ENCODE measurements around the gene SPTBN1. TPM values are rescaled to one million over a fixed set of nuclear protein-coding genes. Genes with fewer than 3 reads are reported as not detected.

The SPTBN1 gene
- total RNA-seq, 1 experiment from 2014 or later = 204 TPM

DNA sequence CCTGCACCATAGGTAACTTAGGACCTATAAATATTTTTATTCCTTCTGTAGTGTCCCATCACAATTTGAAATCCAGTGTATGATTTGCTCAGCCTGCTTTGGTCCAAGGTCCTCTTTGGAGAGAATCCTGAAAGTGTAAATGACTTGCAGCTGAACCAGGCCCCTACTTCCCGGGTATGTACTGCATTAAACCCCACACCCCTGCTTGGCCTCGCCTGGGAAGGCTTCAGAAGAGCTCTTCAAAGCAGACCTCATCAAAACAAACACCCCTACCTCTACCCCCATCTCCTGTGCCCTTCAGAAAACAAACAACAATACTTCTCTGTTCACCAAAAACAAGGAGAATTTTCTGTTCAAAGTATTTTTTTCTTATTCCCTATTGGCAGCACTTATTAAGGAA, 9.5 kb upstream of the SPTBN1 start (continued):
- no peak for TF ChIP-seq PRDM15 (CRISPR knock-in tag; IDR thresholded peaks at IDR 0.05)
- no peak for TF ChIP-seq FOXP4 (CRISPR knock-in tag; IDR thresholded peaks at IDR 0.05)

DNA sequence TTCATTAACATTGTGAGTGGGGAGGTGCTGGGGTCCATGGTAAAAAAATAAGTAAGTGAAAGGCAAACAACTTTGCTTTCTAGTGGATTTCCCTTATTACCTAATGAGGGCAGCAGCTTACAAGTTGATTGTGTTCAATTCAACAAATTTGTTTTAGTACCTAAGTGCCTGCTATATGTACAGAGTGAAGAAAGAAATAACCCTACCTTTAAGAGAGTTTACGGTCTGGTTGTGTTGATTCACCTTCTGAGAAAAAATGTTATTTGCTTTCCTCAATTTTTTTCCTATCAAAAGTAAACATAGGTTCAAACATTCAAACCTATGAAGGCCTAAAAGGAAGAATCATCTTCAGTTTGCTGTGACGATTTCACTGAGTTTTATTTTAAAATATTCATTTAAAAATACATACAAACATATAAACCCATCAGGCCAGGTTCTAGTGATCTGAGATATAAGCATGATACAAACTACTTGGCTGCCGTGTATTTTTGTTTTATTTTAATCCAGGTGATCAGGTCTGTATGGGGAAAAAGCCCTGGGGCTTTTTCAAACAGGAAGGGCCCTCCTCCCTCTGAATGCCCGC, 1.5 kb upstream of the SPTBN1 start:
- CTCF ChIA-PET = no interaction called here
- Mint-ChIP-seq H3K4me1 (peaks cover 29% of the 10 kb centered on the region), H3K36me3 (no peaks in the 10 kb centered on the region), H3K27ac (peak overlapping the region; percentile 68; the same call in 1 of the 2 replicates), H3K9me3 (no peaks in the 10 kb centered on the region), H3K27me3 (ENCODE audit: low read depth) (no peaks in the 10 kb centered on the region; the same call in none of the 2 replicates), H3K4me3 (peak overlapping the region; percentile 84)
- no peak for DNase-seq (ENCODE audit: low spot score)
- no peak for ATAC-seq
- TF ChIP-seq, protein P1, sequence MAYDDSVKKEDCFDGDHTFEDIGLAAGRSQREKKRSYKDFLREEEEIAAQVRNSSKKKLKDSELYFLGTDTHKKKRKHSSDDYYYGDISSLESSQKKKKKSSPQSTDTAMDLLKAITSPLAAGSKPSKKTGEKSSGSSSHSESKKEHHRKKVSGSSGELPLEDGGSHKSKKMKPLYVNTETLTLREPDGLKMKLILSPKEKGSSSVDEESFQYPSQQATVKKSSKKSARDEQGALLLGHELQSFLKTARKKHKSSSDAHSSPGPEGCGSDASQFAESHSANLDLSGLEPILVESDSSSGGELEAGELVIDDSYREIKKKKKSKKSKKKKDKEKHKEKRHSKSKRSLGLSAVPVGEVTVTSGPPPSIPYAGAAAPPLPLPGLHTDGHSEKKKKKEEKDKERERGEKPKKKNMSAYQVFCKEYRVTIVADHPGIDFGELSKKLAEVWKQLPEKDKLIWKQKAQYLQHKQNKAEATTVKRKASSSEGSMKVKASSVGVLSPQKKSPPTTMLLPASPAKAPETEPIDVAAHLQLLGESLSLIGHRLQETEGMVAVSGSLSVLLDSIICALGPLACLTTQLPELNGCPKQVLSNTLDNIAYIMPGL (CRISPR knock-in tag; IDR thresholded peaks at IDR 0.05) = no peak
- TF ChIP-seq ZNF512 (CRISPR knock-in tag; IDR thresholded peaks at IDR 0.05; ENCODE audit: borderline replicate concordance) (no peak), ZNF416 (CRISPR knock-in tag; IDR thresholded peaks at IDR 0.05) (no peak), NFATC4 (CRISPR knock-in tag; IDR thresholded peaks at IDR 0.05) (no peak), TP53 (CRISPR knock-in tag; IDR thresholded peaks at IDR 0.05) (no peak), CBFB (CRISPR knock-in tag; IDR thresholded peaks at IDR 0.05; ENCODE audit: low read depth) (no peak), SOX15 (CRISPR knock-in tag; IDR thresholded peaks at IDR 0.05) (no peak), NFE2L1 (CRISPR knock-in tag; IDR thresholded peaks at IDR 0.05) (no peak), ZNF232 (CRISPR knock-in tag; IDR thresholded peaks at IDR 0.05) (no peak), FOXK1 (CRISPR knock-in tag; IDR thresholded peaks at IDR 0.05) (no peak), OVOL2 (CRISPR knock-in tag; IDR thresholded peaks at IDR 0.05; ENCODE audit: borderline replicate concordance) (no peak), NR3C1 (CRISPR knock-in tag; conservative IDR thresholded peaks at IDR 0.05; ENCODE audit: low read depth) (no peak), ZBTB43 (CRISPR knock-in tag; IDR thresholded peaks at IDR 0.05) (no peak)
- TF ChIP-seq, protein P2, sequence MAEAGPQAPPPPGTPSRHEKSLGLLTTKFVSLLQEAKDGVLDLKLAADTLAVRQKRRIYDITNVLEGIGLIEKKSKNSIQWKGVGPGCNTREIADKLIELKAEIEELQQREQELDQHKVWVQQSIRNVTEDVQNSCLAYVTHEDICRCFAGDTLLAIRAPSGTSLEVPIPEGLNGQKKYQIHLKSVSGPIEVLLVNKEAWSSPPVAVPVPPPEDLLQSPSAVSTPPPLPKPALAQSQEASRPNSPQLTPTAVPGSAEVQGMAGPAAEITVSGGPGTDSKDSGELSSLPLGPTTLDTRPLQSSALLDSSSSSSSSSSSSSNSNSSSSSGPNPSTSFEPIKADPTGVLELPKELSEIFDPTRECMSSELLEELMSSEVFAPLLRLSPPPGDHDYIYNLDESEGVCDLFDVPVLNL (CRISPR knock-in tag; IDR thresholded peaks at IDR 0.05; ENCODE audit: borderline replicate concordance, low read depth) = no peak
- TF ChIP-seq, protein P3, sequence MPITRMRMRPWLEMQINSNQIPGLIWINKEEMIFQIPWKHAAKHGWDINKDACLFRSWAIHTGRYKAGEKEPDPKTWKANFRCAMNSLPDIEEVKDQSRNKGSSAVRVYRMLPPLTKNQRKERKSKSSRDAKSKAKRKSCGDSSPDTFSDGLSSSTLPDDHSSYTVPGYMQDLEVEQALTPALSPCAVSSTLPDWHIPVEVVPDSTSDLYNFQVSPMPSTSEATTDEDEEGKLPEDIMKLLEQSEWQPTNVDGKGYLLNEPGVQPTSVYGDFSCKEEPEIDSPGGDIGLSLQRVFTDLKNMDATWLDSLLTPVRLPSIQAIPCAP (CRISPR knock-in tag; IDR thresholded peaks at IDR 0.05) = no peak
- TF ChIP-seq, protein P4, sequence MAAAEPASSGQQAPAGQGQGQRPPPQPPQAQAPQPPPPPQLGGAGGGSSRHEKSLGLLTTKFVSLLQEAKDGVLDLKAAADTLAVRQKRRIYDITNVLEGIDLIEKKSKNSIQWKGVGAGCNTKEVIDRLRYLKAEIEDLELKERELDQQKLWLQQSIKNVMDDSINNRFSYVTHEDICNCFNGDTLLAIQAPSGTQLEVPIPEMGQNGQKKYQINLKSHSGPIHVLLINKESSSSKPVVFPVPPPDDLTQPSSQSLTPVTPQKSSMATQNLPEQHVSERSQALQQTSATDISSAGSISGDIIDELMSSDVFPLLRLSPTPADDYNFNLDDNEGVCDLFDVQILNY (CRISPR knock-in tag; IDR thresholded peaks at IDR 0.05) = no peak
- POLR2A ChIA-PET = interaction anchor here (1.0 kb wide), 1 partner anchor 17 kb away, joined by 6 read pairs; no protein-coding TSS in a partner anchor

Measured in WTC11 (cell line).